Fibroblast of peridontal ligament (primary cell): Measurements from ENCODE around the gene PNPLA1.

Experiments
- DNase-seq: peaks from one replicate; pipeline ENCODE4 v3.0.0-alpha.2; 2010; ENCODE audit errors: extremely low read depth

The PNPLA1 gene, protein sequence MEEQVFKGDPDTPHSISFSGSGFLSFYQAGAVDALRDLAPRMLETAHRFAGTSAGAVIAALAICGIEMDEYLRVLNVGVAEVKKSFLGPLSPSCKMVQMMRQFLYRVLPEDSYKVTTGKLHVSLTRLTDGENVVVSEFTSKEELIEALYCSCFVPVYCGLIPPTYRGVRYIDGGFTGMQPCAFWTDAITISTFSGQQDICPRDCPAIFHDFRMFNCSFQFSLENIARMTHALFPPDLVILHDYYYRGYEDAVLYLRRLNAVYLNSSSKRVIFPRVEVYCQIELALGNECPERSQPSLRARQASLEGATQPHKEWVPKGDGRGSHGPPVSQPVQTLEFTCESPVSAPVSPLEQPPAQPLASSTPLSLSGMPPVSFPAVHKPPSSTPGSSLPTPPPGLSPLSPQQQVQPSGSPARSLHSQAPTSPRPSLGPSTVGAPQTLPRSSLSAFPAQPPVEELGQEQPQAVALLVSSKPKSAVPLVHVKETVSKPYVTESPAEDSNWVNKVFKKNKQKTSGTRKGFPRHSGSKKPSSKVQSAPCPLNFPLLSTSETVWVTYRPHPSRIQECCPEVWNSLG

GRCh38 chr6:36269834-36270705, at the start of gene PNPLA1:
TSS of gene PNPLA1 (plus strand) at chr6:36270060. CDS start at chr6:36270460, 400 bp downstream.
- no peak for DNase-seq

- no peak for DNase-seq
Measured at GRCh38 chr6:36220226-36220625, 49.6 kb upstream of the PNPLA1 start.

DNA sequence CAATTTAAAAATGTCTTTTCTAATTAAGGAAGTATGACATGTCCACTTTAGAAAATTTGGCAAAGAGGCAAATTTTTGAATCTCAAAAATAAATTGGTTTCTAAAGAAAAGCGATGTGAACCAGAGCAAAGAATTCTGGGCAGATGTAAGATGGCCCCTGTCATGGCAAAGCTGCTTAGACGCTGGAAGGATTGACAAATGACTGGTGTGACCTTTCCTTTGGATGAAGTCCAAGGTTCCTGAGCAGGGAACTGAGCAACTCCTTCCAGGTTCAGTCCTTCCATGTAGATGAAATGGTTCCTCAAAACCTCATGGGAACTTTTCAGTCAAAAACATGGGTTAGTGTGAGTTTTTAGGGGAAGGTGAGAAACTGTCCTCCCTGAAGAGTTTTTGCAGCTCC, 48.2 kb upstream of the PNPLA1 start:
- DNase-seq = no peak

DNA sequence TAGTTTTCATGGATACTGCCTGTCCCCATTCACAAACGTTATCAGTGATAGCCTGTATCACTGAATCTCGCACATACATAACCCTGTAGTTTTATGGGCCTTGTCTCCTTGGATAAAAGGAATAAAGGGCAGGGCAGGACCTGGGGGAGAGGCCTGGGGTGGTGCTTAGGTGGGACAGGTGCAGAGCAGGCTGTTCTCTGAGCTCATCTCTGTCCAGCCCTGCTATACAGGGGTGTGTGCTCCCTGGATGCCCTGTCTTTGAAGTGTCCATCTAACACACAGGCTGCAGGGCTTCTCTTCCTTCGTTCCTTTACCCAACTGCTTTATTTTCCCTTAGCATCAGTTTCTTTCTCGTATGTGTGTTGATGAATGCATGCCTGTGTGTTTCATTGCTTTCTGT, 46.9 kb upstream of the PNPLA1 start:
- DNase-seq = no peak

DNA sequence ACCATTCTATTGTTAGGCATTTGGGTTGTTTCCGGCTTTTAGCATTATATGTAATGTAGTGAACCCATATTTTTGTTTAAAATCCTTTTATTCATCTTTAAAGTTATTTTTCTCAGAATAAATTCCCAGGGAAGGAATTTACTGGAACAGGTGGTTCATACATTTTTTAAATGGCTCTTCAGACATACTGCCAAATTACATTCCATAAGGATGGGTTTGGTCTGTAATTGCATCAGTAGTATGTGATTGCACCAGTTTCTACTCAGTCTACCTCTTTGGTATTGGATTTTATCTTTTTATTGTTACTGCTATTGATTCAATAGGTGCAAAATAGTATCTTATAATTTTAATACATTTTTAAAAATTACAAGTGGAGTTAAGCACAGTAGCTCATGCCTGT, 46.2 kb upstream of the PNPLA1 start:
- no peak for DNase-seq

DNA sequence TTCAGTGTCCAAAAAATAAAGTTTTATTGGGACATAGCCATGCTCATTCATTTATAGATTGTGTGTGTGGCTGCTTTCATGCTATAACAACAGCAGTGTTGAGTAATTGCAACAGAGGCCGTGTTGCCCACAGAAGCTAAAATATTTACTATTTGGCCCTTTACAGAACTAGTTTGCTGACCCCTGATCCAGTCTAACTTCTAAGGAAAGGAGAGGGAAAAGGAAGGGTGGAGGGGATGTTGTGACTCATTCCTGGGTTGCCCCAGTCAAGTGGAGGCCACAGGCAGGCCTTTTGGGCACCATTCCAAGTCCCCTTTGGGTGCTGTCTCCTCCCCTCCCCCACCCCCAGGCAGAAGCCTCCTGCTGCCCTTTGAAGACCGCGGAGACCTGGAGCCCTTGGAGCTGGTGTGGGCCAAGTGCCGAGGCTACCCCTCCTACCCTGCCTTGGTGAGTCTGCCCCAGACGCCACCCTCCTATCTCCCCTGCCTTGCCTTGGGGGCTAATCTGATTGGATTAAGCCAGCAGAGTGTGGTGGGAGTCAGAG, 44.9 kb upstream of the PNPLA1 start:
- no peak for DNase-seq

GRCh38 chr6:36226438-36227047, 43.3 kb upstream of the PNPLA1 start:
- no peak for DNase-seq

- no peak for DNase-seq
Measured at GRCh38 chr6:36227379-36228228, 42.3 kb upstream of the PNPLA1 start.

GRCh38 chr6:36229223-36229622, 40.6 kb upstream of the PNPLA1 start:
- no peak for DNase-seq

- no peak for DNase-seq
Measured at GRCh38 chr6:36230371-36230770, 39.5 kb upstream of the PNPLA1 start.

- no peak for DNase-seq
Measured at GRCh38 chr6:36232172-36232571, 37.7 kb upstream of the PNPLA1 start.

GRCh38 chr6:36235309-36235708, 34.6 kb upstream of the PNPLA1 start:
- DNase-seq = no peak

- DNase-seq = no peak
Measured at GRCh38 chr6:36235862-36236261, 34.0 kb upstream of the PNPLA1 start.

DNA sequence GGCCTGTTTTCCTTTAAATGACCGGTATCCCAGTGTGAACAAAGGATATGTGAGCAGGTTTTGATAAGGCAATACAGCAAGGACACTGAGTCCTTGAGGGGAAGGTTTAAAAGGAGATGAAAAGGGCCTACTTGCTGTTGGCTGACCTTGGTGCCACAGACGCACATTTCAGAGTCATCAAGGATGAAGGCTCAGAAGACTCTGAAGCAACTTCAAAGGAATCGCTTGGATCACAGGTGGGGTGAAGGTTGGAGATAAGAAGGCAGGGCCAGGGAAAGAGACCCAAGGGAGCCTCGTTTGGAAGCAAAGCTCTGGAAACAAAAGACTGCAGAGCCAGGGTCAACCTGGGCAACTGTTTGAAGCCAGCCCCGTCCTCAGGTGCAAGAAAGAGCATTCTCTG, 30.1 kb upstream of the PNPLA1 start:
- no peak for DNase-seq

- peak; percentile 9 for DNase-seq
Measured at GRCh38 chr6:36241728-36242127, 28.1 kb upstream of the PNPLA1 start.

GRCh38 chr6:36242161-36242560, 27.7 kb upstream of the PNPLA1 start:
- DNase-seq = no peak

DNA sequence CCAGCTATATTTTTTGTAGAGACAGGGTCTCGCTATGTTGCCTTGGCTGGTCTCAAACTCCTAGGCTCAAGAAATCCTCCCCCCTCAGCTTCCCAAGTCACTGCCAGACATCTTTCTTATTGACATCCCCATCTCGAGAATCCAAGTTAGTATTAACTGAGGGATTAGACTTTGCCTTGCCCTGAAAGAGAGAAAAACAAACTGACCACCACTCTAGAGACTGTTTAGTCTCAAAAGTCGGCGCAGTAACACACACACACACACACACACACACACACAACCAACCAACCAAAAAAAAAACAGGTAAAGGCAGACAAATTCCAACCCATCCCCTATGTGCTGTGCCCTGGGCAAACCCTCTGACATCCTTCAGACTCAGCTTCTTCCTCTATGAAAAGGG, 27.2 kb upstream of the PNPLA1 start:
- no peak for DNase-seq

- DNase-seq = no peak
Measured at GRCh38 chr6:36243562-36244212, 26.2 kb upstream of the PNPLA1 start.

DNA sequence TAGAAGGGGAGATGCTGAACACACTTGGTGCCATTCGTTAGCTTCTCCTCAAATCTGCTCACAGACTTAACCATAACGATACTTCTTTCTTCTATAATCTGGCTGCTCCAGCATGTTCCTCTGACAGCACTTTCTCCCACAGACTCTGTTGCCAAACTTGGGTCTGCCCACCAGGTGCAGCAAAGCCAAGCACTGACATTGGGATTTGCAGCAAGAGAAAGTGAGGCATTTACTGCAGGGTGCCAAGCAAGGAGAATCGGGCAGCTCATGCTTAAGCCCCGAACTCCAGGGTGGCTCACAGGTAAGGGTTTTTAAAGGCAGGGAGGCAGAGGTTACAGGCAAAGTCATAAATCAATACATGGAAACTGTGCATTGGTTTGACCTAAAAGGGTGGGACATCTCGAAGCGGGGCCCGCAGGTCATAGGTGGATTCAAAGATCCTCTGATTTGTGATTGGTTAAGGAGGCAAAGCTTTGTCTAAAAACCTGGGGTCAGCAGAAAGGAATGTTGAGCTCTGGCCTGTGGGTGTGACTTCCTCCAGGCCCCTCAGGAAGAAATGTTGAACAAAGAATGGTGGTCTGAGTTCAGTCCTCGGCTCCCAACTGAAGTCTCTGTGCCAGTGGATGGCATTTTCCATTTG, 25.1 kb upstream of the PNPLA1 start:
- DNase-seq = no peak

DNA sequence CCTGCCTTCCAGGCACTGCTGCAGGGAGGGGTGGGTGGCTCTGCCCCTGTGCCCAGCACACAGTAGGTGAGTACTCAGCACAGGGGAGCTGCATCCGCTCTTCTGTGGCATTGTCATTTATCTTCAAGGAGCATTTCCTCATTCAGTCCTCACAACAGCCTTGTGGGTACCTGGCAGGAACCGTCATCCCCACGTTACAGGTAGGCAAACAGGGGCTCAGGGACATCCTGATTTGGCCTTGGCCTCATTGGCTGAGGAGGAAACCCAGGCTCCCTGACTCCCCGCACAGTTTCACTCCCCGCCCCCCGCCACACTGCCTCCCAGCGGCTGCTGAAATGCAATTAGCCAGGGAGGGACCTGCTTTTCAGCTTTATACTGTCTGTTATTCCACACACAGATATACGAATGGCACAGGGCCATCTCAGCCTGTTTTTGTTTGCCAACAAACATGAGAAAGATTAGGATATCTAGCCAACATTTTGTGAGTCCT, 24.2 kb upstream of the PNPLA1 start:
- DNase-seq = no peak
